Right hindlimb (tissue), 1 donor: ENCODE measurements around the gene HOXA3.

Experiments used
- DNase-seq: peaks from one replicate; pipeline ENCODE4 v3.0.0-alpha.2; 2018

HOXA3 gene

DNA sequence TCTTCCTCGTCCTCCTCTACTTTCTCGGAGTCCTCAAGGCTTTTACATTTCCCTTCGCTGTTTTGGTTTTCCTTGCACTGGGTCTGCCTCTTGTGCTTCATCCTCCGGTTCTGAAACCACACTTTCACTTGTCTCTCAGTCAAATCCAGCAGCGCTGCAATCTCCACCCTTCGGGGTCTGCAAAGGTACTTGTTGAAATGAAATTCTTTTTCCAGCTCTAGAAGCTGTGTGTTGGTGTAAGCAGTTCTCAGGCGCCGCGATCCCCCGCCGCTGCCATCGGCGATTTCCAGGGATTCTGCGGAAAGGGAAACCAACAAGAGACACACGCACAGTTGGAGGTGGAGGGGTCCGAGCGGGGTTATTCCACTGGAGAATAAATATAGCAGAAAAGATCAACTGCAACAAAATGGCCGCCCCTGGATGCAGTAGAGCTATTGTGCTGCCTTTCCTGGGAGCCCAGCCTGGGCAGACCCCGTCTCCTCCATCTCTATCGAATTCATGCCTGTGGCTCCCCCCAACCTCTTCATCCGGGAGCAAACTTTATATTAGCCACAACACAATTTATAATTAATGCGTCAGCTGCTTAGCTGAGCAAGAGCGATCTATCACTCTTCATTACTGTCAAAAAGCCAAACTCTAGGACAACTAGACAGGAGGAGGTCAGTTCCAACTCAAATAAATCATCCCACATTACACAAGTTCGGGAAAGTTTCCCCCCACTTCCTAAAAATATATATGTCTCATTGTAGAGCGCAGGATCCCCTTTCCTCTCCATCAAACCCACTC lies 51.0 kb downstream of the HOXA3 start:
- peak; percentile 52 for DNase-seq

DNA sequence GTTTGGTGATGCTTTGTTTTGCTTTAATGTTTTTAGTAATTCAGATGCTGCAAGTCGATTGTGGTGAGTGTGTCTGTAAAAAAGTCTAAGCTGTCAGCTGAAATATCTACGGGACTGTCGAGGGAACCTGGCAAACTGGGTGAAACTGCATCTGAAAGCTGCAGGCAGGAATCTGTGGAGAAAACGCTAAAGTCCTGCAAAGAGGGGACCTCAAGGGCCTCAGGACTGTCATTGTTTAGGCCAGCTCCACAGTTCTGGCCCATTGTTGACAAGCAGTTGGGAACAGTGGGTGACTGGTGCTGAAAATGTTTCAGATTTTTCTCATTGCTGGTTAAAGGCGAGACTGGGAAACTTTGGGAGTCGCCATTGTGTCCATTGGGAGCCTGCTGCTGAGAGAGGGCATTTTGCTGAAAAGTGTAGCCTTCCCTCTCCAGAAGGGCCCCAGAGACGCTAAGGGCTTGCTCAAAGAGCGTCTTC lies 51.7 kb downstream of the HOXA3 start:
- DNase-seq: no peak

DNA sequence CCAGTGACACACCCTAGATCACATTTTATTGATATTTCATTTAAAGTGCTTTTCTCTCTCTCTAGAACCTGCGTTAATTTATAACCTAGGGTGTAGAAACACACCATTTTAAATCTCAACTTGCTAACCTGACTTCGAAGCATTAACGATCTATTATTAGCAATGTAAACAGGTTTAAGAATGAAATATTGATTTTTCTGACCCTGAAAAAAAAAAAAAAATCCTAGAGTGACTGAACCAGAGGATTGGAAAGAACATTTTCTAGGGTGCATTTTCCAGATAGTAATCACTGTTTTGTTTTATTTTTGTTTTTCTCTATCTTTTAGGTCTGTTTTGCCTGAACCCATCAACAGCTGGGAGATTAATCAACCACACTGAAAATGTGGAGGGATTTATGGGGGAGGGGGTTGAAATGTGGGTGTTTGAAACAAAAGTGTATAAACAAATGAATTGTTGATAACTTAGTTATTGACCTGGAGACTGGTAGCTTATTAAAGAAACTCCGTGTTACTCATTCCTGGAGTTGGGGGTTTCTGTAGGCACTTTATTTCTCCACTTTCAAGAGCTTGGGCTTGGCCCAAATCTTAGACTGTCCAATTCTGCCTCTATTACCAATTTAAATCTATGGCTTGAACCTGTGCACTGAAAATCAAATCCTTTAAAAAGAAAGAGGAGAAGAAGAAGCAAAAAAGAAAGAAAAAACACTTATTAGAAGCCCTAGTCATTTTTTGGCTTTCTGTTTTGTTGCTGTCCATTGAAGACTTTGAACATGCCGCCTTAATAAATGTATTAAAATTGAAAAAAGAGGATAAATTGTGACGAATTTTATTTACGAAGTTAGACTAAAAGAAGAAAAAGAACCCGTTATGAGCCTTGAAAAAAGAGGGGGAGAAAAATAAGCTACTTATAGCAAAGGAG lies 52.7 kb downstream of the HOXA3 start:
- DNase-seq: no peak

DNA sequence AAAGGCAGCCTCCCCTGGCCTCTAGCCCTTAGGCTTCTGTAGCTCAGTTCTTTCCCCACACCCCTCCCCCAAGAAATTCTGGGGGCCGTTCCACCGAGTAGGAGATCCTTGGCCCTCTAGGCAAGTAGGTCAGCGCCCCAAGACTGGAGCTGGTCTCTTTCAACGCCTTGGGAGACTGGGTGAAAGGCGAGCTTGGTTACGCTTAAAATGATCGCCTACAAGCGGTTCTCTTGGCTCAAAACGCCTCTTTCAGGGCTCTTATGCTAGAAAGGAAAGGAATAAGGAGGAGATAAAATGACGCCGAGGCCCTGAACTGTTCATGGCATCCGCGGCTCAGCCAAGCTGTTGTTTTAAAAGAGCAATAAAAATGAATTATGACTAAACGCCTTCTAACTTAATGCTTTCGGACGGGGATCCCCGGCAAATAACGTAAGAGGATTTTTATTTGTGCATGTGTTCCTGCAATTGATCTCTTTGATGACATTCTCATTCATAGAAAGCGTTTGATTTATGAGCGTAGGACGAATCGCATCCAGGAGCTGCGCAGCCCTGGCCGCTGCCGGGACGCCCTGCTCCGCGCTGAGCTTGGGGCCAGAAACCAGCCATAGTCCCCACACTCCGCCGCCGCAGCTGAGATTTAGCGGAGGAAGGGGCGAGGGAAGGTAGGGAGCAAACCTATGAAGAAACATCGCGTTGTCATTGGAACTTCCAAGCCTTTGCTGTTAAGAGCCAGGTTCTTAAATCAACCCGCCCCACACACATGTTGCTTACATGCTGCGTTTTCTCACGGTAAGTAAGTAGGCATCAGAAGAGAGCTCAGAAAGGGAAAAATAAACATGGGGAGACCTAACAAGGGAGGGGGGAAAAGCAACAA lies 53.6 kb downstream of the HOXA3 start:
- DNase-seq: peak; percentile 68

DNA sequence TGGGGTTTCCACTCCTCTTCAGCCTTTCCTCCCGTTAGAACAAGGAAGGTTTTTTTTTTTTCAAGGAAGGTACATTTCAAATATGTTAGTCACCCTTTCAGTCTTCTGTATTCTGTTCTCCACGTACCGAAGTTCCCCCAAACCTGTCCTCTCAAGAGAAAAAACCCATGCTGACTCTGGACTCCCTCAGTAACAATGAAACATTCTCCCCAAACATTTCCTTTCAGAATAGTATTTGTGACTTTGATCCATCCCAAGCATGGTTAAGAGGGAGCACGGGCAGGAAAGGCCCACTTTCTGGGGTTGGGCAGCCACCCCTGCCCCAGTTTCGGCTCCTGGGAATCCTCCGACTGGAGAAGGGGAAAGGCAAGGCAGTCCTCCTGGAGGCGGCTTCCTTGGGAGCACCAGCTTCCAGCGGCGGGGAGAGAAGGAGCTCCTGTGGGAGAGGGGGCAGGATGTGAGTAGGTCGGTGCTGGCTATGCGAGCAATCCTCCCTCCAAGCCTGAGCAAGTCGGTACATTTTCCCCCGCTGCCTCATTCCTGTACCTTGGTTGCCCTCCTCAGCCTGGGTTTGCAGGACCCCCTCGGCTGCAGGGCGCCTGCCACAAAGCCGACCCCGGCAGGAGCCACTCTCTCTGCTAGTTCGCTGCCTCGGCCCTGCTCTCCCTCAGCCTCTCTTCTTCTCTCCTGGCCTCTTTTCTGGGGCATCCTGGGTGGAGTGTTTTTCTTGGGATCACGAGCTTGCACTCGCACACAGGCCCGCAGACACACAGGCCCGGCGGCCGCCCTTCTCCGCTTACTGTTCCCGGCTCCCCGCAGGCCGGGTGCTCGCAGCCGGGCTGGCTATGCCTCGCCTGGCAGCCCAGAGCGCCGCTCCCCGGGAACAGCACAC lies 54.5 kb downstream of the HOXA3 start:
- DNase-seq: peak; percentile 32

DNA sequence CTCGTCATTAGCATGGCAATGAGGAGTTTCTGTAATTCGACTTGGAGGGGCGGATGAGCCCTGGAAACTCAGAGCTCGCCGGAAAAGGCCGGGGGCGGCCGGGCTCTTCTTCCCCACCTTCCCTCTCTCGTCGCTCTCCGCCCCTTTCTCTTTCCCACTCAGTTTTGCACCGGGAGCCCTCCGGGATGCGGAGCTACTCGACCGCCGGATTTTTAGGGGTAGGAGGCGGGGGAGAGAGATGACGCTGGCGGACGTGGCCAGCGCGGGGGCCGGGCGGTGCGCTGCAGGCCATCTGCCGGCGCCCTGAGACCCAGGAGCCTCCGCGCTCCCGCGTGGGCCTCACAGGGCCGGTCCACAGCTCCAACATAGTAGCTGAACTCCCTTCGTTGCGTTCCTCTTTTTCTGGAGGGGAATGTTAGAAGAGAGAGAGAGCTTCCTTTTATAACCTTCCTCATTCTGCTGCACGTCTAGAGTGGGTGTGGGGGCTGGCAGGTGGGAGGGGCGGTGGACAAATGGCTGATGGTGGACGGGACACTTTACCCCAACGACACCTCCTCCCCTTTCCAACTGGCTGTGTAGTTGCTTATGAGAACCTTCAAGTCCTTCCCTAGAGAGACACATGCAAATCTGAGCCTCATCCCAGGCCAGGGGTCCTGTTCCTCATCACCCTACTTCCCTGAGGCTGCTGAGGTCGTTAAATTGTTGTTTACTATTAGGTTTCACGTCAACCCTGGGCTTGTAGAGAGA lies 55.4 kb downstream of the HOXA3 start:
- DNase-seq: peak; percentile 78

DNA sequence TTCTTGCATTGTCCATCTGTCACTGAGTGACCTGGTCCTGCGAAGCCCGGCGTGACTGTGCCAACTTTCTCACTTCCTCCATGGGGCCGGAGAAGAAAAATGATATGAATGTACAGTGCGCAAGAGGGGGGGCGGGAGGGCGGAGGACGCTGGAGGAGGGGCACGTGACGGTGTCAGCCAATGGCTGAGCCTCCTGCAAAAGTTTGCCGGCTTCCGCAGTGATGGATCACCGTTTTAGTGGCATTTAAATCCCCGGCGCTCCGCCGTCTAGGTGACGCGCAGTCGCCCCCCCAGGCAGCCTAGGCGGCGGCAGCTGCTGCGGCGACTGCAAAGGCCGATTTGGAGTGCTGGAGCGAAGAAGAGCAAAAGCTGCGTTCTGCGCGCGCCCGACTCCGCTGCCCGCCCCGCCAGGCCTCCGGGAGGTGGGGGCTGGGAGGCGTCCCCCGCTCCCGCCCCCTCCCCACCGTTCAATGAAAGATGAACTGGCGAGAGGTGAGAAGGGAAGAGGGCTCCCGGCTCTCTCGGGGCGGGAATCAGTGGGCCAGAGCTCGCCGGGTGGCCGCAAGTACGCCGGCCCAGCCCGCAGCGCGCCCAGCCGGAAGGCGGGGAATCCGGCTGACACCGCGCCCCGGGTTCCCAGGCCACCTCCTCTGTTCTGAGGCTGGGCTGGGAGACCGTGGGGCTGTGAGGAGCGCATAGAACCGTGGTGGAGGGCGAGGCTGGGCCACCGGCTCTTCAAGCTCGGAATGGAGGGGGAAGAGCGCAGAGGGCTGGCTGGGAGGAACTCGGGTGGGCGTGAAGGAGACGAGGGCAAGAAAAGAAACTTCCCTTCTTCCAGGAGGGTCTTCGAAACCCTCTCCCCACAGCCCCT lies 56.3 kb downstream of the HOXA3 start, which contains the start of gene HOXA1:
HOXA1 (minus strand) TSS at position 104 of the 871 bp plus-strand sequence; CDS start at position 16, 88 bp downstream.
- DNase-seq: peak; percentile 90

DNA sequence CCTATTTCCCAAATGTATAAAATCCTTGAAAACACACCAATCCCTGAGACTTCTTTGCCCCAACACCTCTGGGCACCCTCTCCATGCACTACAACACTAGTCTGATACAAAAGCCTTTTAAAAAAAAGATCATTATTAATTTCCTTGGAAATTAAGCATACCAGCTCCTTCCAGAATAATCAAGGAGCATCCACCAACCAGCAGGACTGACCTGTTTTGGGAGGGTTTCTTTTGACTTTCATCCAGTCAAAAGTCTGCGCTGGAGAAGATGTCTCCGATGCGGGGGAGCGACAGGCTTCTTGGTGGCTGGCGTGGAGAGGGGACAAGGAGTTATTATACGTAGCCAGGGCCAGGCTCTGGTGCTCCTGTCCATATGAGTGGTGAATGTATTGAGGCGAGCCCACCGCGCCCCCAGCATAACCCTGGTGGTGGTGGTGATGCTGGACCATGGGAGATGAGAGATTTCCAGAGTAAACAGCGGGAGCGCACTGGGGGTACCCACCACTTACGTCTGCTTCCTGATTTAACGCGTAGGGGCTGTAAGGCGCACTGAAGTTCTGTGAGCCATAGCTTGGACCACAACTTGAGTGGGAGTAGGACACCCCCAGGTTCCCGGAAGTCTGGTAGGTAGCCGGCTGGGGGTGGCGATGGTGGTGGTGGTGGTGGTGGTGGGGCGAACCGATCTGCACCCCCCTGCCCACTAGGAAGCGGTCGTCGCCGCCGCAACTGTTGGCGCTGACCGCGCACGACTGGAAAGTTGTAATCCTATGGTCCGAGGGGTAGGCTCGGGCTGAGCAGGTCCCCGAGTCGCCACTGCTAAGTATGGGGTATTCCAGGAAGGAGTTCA lies 57.1 kb downstream of the HOXA3 start:
- no peak for DNase-seq

DNA sequence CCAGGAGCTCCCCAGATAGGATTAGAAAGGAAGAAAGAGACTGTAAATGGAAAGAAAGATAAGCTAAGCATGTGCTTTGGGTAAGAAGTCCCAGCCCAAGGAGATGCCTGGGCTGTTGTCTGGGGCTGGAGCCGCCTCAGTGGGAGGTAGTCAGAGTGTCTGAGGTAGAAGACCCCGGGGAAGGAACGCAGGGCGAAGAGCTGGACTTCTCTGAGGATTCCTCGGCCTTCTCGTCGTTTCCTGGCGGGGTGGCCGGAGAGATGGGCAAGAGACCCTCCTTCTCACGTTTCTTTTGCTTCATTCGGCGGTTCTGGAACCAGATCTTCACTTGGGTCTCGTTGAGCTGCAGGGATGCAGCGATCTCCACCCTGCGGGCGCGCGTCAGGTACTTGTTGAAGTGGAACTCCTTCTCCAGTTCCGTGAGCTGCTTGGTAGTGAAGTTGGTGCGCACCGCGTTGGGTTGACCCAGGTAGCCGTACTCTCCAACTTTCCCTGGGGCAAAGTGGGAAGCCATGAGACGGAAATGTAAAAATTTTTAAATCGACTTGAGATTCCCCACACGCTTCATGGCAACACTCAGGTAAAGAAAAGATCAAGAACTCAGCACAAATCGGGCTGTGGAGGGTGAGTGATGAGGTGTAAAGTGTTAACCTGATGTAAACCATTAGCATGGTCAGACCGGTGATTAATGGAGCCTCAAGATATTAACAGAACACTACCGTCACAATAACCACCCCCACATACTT lies 57.9 kb downstream of the HOXA3 start:
- DNase-seq: no peak

DNA sequence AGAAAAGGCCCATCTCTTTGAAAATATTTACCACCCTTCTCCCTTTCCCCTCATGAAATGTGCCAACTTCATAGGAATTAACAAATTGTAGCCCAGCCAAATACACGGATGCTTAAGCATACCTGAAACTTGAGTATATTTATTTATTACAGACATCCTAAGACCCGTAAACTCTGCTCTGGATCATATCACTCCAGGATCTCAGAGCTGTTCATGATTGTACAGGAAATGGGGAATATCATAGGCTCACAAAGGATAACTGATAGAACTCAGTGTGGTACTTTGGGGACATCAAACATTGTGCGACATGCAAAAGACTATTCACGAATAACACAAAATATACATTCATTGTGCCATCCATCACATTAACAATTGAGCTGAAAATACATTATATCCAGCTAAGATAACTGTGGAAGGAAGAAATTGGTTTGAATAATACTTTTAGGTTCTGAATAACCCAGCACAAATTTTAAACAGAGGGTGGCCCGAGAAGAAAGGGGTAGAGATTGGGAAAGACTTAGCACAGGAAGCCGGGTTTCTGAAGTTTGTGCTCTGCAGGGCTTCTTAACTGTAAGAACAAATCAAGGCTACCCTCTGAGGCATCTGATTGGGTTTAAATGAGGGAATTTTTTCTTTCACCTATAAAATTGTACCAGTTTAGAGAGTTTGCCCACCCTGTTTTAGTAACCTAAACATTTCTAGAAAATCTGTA lies 59.0 kb downstream of the HOXA3 start:
- no peak for DNase-seq

DNA sequence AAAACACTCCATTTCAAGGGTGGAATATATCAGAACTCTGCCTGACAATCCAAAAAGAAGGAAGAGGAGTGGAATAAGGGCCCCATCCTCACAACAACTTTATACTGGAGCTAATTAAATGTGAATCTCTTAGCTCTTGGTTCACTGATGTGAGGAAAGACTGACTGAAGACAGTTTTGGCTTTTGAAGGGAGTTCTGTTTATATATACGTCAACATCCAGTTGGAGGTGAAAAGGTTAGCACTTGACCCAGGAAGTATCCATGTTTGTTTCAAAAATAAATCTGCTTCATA lies 59.6 kb downstream of the HOXA3 start:
- DNase-seq: no peak

DNA sequence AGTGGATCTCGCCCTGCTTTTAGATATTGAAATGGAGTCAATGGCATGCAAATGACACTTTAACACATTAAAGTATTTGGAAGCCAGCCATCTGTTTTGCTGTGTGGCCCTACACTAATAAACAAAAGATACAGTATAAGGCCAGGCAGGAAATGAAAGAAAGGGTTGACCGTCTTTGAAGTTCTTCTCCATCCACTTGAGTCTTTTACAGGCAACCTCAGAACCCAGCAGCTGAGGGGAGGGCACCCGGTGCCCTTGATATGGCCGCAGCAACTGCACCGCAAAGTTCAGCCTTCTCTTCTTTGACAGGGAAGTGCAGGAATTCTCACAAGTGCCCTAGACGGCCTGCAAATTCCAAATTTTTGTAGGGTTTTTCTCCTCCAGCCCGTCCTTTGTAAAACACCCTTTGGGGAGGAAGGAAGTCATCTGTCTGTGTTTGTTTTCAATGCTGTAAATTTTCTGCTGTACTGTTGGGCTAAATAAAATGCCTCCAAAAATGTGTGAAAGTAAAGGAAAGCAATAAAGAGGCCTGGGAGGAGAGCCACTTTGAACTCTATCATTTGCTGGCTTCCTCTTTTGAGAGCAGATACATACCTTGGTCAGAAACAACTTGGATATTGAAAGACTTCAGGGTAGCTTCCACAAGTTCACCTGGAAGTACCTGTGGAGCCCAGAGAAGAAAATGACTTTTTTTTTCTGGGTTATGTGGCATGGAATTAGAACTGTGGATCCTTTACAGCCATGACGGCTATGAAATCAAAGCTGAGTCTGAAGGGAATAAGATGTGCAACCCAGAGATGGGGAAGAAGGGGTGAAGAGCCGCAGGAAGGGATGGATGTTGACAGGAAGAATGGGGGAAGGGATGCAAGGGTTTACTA lies 60.2 kb downstream of the HOXA3 start:
- DNase-seq: no peak

DNA sequence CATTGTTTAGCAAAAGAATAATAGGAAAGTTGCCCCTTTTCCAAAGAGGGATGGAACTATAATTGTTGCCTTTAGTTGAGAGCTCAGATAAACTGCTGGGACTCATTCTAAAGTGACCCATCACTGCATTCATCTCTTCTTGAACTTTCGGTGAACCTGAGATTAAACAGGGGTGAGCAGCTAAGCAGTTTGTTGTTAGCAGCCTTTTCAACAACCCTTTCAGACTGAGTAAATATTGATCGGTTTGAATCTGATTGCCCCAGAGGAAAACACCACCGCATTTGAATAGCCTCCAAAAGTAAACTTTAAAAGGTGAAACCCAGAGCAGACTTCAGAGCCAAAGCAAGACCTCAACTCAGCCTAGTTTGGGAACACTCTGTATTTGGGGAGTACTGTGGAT lies 61.3 kb downstream of the HOXA3 start:
- DNase-seq: no peak

DNA sequence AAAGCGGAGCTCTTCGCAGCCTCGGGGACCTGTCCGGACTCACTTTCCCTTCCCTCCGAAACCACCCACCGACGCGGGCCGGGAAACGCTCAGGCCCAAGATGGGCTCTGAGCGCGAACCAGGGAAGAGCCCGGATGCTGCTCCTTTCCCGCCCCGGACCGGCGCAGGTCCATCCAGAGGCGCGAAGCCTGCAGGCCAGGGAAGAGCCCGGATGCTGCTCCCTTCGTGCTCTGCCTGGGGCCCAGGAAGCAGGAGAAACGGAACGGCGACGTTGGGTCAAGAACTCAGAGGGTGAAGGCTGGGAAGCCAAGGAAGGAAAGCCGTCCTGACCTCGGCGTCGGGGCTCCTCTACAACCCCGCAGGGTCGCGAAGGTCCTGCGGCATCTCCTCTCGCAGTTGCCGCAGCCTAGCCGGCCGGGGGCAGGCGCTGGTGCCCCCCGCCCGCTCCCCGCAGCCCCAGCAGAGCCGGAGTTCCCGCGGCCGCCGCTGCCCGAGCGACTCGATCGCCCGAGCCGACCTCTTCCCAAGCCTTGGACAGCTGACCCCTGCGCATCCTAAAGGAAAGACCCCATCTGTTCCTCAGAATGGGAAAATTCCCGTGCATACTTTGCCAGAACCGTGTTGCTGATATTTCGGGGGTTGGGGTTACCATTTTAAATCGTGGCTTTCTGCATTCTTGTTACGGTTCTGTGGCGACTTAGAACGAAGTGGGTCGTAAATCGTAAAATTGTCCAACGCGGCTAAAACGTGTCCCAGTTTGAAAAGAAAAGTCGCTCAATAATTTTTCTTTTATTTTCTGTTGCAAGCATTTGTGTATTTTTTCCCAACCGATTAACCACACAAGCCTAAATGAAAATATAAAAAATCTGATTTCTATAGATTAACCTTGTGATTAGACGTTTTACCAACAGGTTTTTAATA lies 64.1 kb downstream of the HOXA3 start:
- DNase-seq: peak; percentile 29

DNA sequence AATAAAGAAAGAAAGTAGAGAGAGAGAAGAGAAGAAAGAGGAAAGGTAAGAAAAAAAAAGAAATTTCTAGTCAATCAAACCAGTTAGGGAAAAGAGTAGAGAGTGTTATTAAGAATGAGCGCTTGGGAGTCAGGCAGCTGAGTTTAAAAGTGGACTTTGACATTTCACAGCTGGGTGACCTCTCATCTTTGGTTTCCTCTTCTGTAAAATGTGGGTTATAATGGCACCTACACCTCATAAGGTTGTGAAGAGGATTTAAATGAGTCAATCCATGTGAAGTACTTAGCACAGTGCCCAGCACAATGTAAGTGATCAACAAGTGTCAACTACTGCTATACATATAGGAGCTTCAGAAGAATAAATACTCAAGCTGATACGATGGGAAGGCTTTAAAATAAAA lies 68.7 kb downstream of the HOXA3 start:
- DNase-seq: no peak
